GM12878 (cell line): Measurements from ENCODE around the gene KLHL3. TPM values are rescaled to one million over a fixed set of nuclear protein-coding genes. Genes with fewer than 3 reads are reported as not detected.

ENCODE experiments used
- CHD1 ChIP-seq: IDR thresholded peaks from 2 replicates; pipeline ENCODE4 v1.6.1; 2012; ENCODE audit warnings: low read depth, low read length, improper control_type of control experiment
- EGR1 ChIP-seq, 2 experiments: IDR thresholded peaks; 1 replicate in 1 of 2; 2 replicates in 1 of 2; pipeline ENCODE4 v1.6.1; 2011 to 2012; ENCODE audit warnings: low read depth in 2 of 2, low read length in 2 of 2, borderline replicate concordance in 1 of 2, mild to moderate bottlenecking in 1 of 2, moderate library complexity in 1 of 2
- NR2C1 ChIP-seq: fragments of 450-650 bp; IDR thresholded peaks from 2 replicates; pipeline ENCODE4 v1.6.1; 2017; ENCODE audit warnings: antibody characterized with exemption, mild to moderate bottlenecking, moderate library complexity
- RELB ChIP-seq: fragments of 450-650 bp; IDR thresholded peaks from 2 replicates; pipeline ENCODE4 v1.6.1; 2017; ENCODE audit warnings: low read depth, mild to moderate bottlenecking, moderate library complexity
- polyA plus RNA-seq, 11 experiments: library from polyadenylated mRNA; depleted of rRNA in 4 of 11; unstranded in 6 of 11; stranded (reverse) in 5 of 11; fragments of >200 nt; fragmentation: Nextera tagmentation in 4 of 11; fragmentation: Illumina TruSeq in 1 of 11; extraction: Ambion mirVana in 4 of 11; extraction: Trizol in 1 of 11; gene quantifications; 1 replicate in 1 of 11; 2 replicates in 10 of 11; pipeline versions ENCODE4 v1.2.1 to v1.2.3, GENCODE V29; 2011 to 2016; ENCODE audit warnings: inconsistent platforms in 2 of 11, missing spikeins in 2 of 11, low read depth in 1 of 11
- total RNA-seq, 4 experiments: library from RNA; depleted of rRNA in 3 of 4; stranded (reverse); fragments of >200 nt in 3 of 4; fragmentation: Illumina TruSeq in 1 of 4; extraction: Trizol in 1 of 4; gene quantifications; 2 replicates each; pipeline versions ENCODE4 v1.2.1 to v1.2.3, GENCODE V29; 2013 to 2021
- TF ChIP-seq, protein P1 (sequence below): fragments of 450-650 bp; IDR thresholded peaks from 2 replicates; pipeline ENCODE4 v1.6.1; 2018; ENCODE audit warnings: mild to moderate bottlenecking, low read depth, moderate library complexity; ENCODE audit not compliant: partially characterized antibody
- TF ChIP-seq, protein P2 (sequence below): fragments of 450-650 bp; IDR thresholded peaks from 2 replicates; pipeline ENCODE4 v1.6.1; 2017; ENCODE audit warnings: mild to moderate bottlenecking, low read depth, inconsistent platforms; ENCODE audit not compliant: poor library complexity, severe bottlenecking

KLHL3 gene
- total and polyA plus RNA-seq, 10 of the 15 experiments (the other 5 are each of a cell fraction or from before 2014, with no cell fraction given): 1.7 to 11.7 (median 5.6) TPM

GRCh38 chr5:137584262-137584661 lies 151.6 kb downstream of the KLHL3 start (continued):
- TF ChIP-seq, protein P1, sequence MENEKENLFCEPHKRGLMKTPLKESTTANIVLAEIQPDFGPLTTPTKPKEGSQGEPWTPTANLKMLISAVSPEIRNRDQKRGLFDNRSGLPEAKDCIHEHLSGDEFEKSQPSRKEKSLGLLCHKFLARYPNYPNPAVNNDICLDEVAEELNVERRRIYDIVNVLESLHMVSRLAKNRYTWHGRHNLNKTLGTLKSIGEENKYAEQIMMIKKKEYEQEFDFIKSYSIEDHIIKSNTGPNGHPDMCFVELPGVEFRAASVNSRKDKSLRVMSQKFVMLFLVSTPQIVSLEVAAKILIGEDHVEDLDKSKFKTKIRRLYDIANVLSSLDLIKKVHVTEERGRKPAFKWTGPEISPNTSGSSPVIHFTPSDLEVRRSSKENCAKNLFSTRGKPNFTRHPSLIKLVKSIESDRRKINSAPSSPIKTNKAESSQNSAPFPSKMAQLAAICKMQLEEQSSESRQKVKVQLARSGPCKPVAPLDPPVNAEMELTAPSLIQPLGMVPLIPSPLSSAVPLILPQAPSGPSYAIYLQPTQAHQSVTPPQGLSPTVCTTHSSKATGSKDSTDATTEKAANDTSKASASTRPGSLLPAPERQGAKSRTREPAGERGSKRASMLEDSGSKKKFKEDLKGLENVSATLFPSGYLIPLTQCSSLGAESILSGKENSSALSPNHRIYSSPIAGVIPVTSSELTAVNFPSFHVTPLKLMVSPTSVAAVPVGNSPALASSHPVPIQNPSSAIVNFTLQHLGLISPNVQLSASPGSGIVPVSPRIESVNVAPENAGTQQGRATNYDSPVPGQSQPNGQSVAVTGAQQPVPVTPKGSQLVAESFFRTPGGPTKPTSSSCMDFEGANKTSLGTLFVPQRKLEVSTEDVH: no peak
- TF ChIP-seq, protein P2, sequence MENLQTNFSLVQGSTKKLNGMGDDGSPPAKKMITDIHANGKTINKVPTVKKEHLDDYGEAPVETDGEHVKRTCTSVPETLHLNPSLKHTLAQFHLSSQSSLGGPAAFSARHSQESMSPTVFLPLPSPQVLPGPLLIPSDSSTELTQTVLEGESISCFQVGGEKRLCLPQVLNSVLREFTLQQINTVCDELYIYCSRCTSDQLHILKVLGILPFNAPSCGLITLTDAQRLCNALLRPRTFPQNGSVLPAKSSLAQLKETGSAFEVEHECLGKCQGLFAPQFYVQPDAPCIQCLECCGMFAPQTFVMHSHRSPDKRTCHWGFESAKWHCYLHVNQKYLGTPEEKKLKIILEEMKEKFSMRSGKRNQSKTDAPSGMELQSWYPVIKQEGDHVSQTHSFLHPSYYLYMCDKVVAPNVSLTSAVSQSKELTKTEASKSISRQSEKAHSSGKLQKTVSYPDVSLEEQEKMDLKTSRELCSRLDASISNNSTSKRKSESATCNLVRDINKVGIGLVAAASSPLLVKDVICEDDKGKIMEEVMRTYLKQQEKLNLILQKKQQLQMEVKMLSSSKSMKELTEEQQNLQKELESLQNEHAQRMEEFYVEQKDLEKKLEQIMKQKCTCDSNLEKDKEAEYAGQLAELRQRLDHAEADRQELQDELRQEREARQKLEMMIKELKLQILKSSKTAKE: no peak
- TF ChIP-seq RELB (no peak), NR2C1 (no peak), CHD1 (no peak), EGR1 (IDR thresholded peaks at IDR 0.05; ENCODE audit: borderline replicate concordance in 1 of 2, low read depth in 2 of 2, low read length in 2 of 2) (no peak)
